ENCODE data around the gene RARRES1.

RARRES1 gene

DNA sequence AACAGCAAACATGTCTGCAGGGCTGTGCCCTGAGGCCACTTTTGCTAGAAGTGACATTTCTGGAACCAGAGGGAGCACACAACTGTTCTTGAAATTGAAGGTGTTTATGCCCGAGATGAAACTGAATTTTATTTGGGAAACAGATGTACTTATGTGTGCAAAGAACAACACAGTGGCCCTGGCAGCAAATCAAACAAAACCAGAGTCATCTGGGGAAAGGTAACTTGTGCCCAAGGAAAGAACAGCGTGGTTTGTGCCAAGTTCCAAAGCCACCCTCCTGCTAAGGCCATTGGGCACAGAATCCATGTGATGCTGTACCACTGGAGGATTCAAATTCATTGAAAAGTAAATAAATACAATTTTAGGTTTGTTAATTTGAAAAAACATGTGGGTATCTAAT lies 31.2 kb upstream of the RARRES1 start:
- DNase-seq, result no peak

DNA sequence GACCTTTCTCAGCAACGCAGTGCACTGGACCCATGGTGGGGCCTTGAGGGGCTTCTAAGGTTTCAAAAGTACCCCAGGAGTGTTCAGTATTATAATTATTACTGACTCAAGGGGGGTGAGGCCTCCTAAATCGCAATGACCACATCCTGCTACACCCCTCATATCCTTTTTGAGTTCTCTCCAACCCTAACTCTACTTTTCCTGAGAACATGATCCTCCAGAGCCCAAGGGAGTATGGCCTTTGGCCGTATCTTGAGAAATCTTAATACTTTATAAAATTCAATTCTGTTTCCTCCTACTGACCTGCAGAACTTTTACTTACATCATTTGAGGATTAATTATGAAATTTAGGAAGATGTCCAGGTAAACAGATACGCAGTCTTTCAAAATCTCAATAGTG lies 30.4 kb upstream of the RARRES1 start:
- DNase-seq, result no peak

DNA sequence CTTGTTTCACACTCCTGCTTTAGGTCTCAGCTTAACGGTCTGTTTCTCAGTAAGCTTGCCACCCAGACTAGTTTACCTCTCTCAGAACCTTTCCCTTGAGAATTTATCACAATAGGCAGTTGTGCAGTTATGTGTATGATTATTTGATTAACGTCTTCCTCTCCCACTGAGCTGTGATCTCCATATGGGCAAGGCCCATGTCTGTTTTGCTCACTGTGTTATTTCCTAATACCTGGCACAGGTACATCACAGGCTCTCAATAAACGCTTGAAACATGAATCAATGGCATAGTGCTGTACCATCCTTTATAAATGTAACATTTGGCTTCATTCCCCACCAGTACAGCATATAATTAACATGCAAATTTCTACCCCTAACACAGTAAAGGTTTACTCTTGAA lies 29.1 kb upstream of the RARRES1 start:
- no peak for DNase-seq

- DNase-seq, result no peak
Observed at GRCh38 chr3:158755421-158755820, 23.2 kb upstream of the RARRES1 start.

DNA sequence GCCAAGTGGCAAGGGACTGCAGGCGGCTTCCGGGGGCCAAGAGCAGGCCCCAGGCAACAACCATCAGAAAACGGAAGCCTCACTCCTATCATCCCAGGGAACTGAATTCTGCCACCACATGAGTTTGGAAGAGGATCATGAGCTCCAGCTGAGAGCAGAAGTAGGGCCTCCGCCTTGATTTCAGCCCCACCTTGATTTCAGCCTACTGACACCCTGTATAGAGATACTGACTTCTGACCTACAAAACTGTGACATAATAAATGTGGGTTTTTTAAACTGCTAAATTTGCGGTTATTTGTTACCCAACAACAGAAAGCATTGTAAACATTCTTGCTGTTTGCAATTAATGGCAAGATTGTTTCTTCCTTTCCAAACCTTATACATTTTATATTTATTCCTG lies 21.6 kb upstream of the RARRES1 start:
- DNase-seq, result no peak

- no peak for DNase-seq
Observed at GRCh38 chr3:158751316-158751715, 19.1 kb upstream of the RARRES1 start.

- DNase-seq, result no peak
Observed at GRCh38 chr3:158750016-158750415, 17.8 kb upstream of the RARRES1 start.

GRCh38 chr3:158749526-158749925 lies 17.3 kb upstream of the RARRES1 start:
- DNase-seq, result no peak

GRCh38 chr3:158748237-158748828 lies 16.1 kb upstream of the RARRES1 start:
- no peak for DNase-seq

- DNase-seq, result no peak
Observed at GRCh38 chr3:158747417-158747816, 15.2 kb upstream of the RARRES1 start.

DNA sequence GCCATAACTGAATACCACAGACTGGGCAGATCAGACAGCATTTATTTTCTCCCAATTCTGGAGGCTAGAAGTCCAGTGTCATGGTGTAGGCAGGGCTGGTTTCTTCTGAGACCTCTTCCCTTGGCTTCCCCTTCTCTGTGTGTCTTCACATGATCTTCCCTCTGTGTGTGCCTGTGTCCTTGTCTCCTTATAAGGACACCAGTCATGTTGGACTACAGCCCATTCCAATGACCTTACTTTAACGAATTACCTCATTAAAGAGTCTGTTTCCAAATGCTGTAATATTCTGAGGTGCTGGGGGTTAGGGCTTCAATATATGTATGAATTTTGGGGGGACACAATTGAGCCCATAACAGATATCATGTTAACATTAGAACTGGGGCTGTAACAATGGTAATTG lies 13.3 kb upstream of the RARRES1 start:
- DNase-seq, result no peak

- DNase-seq, result no peak
Observed at GRCh38 chr3:158744567-158745288, 12.5 kb upstream of the RARRES1 start.

- no peak for DNase-seq
Observed at GRCh38 chr3:158743664-158744566, 11.7 kb upstream of the RARRES1 start.

DNA sequence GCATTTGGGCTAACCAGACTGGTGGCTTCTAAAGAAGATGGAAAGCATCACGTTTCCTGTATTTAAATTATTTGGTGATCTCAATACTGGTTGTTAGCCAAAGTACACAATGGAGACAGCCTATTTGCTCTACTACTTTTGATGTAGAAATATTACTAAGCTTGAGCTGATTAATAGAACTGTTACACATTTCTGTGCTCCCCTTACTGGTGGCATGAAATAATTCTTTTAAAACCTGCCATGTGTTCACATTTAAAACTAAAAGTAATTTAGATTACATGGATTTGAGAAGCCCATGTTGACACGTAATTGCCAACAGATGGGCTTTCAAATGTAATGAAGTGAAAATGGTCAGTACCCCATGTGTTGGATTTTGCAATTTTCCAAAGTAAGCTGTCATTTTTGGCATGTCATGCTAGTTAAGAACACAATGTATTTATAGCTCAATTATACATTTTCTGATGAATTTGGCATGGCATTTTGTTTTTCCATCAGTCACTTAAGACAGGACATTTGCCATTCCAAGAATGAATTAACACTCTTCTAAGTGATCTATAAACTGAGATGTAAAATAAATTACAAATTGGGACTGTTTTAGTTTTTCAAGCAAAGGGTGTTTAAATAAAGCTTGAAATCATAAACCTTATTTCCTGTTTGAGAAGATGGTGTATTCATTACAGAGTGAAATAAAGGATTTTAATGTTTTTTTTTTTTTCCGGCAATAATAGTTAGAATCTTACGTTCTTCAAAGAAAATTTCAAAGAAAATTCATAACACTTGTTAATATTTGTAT lies 10.8 kb upstream of the RARRES1 start:
- DNase-seq, result no peak

DNA sequence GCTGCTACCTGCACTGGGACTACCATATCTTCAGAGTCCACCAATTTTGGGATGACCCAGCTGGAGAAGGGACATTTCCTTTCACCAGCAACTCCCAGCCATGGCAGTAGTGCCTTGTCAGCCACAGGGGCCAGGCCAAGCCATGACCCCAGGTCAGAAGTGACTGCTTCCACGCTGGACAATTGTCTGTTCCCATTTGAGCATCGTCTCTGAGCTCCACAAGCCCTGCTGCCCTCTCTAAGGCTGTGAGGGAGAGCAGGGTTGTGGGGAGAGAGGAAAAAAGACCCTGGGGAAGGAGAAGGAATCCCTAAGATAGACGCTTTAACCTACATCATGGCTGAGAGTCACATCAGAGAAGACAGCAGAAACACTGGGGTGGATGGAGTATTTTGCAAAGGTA lies 7.4 kb upstream of the RARRES1 start:
- DNase-seq, result no peak

GRCh38 chr3:158739078-158739477 lies 6.8 kb upstream of the RARRES1 start:
- no peak for DNase-seq

- no peak for DNase-seq
Observed at GRCh38 chr3:158738653-158739052, 6.4 kb upstream of the RARRES1 start.

DNA sequence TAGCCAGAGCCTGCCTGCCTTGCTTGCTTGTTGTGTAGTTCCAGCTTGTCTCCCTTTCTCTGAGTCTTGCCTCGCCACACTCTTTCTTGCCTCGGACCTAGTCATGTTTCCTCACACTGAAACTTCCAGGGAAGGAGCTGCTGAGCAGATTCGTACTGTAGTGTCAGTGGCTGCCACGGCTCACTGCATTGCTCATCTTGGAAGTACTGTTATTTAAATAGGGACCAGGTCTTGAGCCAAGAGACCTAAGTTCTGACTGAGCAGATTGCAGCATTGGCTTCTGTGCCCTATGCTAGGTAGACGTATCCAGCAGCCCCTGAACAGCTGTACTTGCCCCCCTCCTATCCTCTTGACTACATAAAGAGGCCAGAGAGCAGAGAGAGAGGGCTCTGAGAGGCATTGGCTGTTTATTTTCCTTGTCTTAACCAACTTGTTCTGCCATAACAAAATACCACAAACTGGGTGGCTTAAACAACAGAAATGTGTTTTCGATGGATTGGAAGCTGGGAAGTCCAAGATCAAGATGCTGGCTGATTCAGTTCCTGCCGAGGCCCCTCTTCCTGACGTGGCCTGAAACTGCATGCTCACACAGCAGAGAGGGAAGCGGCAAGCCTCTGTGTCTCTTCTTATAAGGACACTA lies 5.8 kb upstream of the RARRES1 start:
- DNase-seq, result peak; percentile 97

DNA sequence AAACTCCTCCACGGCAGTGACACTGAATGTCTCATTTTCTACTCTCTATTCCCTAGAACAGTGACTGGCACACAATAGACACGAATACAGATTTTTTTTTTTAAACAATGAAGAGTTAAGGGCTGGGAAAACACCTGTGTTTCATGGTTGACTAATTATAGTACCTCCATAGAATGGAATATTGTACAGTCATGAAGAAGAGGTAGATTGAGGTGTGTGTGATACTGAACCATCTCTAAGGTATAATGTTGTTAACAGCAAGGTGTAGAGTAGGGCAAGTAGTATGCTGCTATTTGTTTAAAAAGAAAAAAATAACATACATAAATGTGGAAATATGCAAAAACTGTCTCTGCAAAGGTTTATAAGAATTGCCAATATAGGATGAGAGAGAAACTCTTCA lies 5.2 kb upstream of the RARRES1 start:
- DNase-seq, result no peak

DNA sequence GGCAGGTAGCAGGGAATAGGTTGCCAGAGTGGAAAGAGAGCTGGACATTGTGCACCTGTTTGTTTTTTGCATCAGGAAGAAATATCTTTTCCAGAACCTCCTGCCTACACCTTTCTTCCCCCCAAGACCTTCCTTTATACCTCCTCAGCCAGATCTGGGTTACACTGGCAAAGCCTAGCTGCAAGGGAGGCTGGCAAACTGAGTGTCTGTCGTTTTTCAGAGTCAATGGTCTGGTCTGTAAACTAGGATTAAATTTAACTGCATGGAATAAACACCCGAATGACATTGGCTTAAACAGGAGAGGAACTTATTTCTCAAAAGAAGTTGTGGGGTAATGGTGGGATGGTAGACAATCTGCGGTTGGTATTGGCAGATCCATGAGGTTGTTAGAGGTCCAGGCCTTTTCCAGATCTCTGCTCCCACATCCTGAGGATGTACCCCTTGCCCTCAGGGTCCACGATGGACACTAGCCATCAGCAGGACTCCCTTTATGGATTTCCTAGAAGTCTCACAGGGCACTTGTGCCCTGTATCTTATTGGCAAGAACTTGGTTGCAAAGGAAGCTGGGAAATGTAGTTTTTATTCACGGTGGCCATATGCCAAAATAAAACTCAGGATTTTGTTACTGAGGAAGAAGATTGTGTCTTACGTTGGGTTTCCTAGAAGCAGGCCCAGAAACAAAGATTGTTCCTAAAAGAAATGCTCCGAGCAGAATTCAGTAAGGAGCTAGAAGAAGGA lies 3.2 kb upstream of the RARRES1 start:
- no peak for DNase-seq

DNA sequence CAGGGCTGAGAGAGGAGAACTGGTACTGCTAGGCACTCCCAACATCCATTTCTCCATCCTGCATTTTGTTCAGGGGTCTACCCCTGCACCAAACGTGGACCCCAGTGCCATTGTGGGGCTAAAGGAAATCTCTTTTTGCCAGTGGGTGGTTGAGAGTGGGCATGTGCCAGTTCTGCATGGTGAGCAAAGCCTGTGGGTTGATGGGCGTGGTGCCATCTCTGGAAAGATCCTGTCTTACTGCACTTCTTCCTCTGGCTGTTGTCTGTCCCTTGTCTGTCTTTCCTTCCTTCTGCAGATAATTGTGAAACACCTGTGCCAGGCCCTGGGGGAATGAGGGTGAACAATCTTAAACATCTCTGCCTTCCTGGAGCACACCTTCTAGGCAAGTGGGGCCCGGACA lies 1.4 kb upstream of the RARRES1 start:
- DNase-seq, result no peak

GRCh38 chr3:158732856-158733200 lies 571 bp upstream of the RARRES1 start:
- no peak for DNase-seq

Measured in NCI-H82 (cell line).